ENCODE data around the gene PPDPF. TPM values are rescaled to one million over a fixed set of nuclear protein-coding genes. Genes with fewer than 3 reads are reported as not detected.

Gene PPDPF
- total RNA-seq, 1 experiment from 2014 or later = 51.0 TPM

GRCh38 chr20:63496596-63497120 lies 23.9 kb upstream of the PPDPF start:
- no peak overlapping the region for H3K4me3 ChIP-seq (ENCODE audit: low read length)
- no peak overlapping the region for H3K27ac ChIP-seq (ENCODE audit: low read length)
- no peaks in the 10 kb centered on the region for H3K27me3 ChIP-seq (ENCODE audit: low read length)
- no peaks in the 10 kb centered on the region for H3K9me2 ChIP-seq (replicated peaks; ENCODE audit: insufficient read depth, low read length)
- peaks cover 3% of the 10 kb centered on the region for H3K4me1 ChIP-seq (ENCODE audit: low read length)
- no peak overlapping the region for H3K4me2 ChIP-seq (ENCODE audit: low read depth, low read length, poor library complexity, severe bottlenecking)
- no peaks in the 10 kb centered on the region for H3K9me3 ChIP-seq (ENCODE audit: low read length)
- DNase-seq = no peak
- H3K36me3 ChIP-seq (ENCODE audit: insufficient read depth, low read length) = no peaks in the 10 kb centered on the region
- no peaks in the 10 kb centered on the region; the same call in 1 of the 2 replicates for H4K20me1 ChIP-seq (ENCODE audit: insufficient read depth, low read depth, low read length)
- H3K9ac ChIP-seq (ENCODE audit: low read length) = no peak overlapping the region
- no peak overlapping the region for H2AFZ ChIP-seq (ENCODE audit: low read length)
- no peaks in the 10 kb centered on the region for H3K79me2 ChIP-seq (ENCODE audit: low read length)

GRCh38 chr20:63497138-63497945 lies 23.2 kb upstream of the PPDPF start:
- H3K4me1 ChIP-seq (ENCODE audit: low read length) = peaks cover 10% of the 10 kb centered on the region
- H3K36me3 ChIP-seq (ENCODE audit: insufficient read depth, low read length) = no peaks in the 10 kb centered on the region
- H3K27me3 ChIP-seq (ENCODE audit: low read length) = no peaks in the 10 kb centered on the region
- no peak overlapping the region for H3K9ac ChIP-seq (ENCODE audit: low read length)
- no peak overlapping the region for H3K4me3 ChIP-seq (ENCODE audit: low read length)
- H2AFZ ChIP-seq (ENCODE audit: low read length) = no peak overlapping the region
- H3K79me2 ChIP-seq (ENCODE audit: low read length) = no peaks in the 10 kb centered on the region
- no peak overlapping the region for H3K27ac ChIP-seq (ENCODE audit: low read length)
- H3K4me2 ChIP-seq (ENCODE audit: low read depth, low read length, poor library complexity, severe bottlenecking) = no peak overlapping the region
- H4K20me1 ChIP-seq (ENCODE audit: insufficient read depth, low read depth, low read length) = no peaks in the 10 kb centered on the region; the same call in 1 of the 2 replicates
- no peaks in the 10 kb centered on the region for H3K9me2 ChIP-seq (replicated peaks; ENCODE audit: insufficient read depth, low read length)
- no peak for DNase-seq
- H3K9me3 ChIP-seq (ENCODE audit: low read length) = no peaks in the 10 kb centered on the region

- H3K9ac ChIP-seq (ENCODE audit: low read length) = no peak overlapping the region
- H2AFZ ChIP-seq (ENCODE audit: low read length) = no peak overlapping the region
- no peaks in the 10 kb centered on the region for H3K79me2 ChIP-seq (ENCODE audit: low read length)
- H3K4me3 ChIP-seq (ENCODE audit: low read length) = no peak overlapping the region
- no peaks in the 10 kb centered on the region; the same call in 1 of the 2 replicates for H4K20me1 ChIP-seq (ENCODE audit: insufficient read depth, low read depth, low read length)
- H3K27ac ChIP-seq (ENCODE audit: low read length) = no peak overlapping the region
- H3K36me3 ChIP-seq (ENCODE audit: insufficient read depth, low read length) = no peaks in the 10 kb centered on the region
- DNase-seq = no peak
- no peak overlapping the region for H3K4me2 ChIP-seq (ENCODE audit: low read depth, low read length, poor library complexity, severe bottlenecking)
- peaks cover 12% of the 10 kb centered on the region for H3K4me1 ChIP-seq (ENCODE audit: low read length)
- H3K9me2 ChIP-seq (replicated peaks; ENCODE audit: insufficient read depth, low read length) = no peaks in the 10 kb centered on the region
- H3K9me3 ChIP-seq (ENCODE audit: low read length) = no peaks in the 10 kb centered on the region
- no peaks in the 10 kb centered on the region for H3K27me3 ChIP-seq (ENCODE audit: low read length)
Observed at GRCh38 chr20:63497946-63498935, 22.3 kb upstream of the PPDPF start.

- Histone ChIP-seq H3K36me3 (ENCODE audit: insufficient read depth, low read length) (no peaks in the 10 kb centered on the region), H4K20me1 (ENCODE audit: insufficient read depth, low read depth, low read length) (no peaks in the 10 kb centered on the region; the same call in 1 of the 2 replicates), H3K27ac (ENCODE audit: low read length) (no peak within 1 kb of the TSS), H3K27me3 (ENCODE audit: low read length) (no peaks in the 10 kb centered on the region), H3K79me2 (ENCODE audit: low read length) (no peaks in the 10 kb centered on the region), H3K9ac (ENCODE audit: low read length) (no peak within 1 kb of the TSS), H2AFZ (ENCODE audit: low read length) (no peak within 1 kb of the TSS), H3K4me1 (ENCODE audit: low read length) (peaks cover 12% of the 10 kb centered on the region), H3K4me2 (ENCODE audit: low read depth, low read length, poor library complexity, severe bottlenecking) (no peak within 1 kb of the TSS), H3K9me3 (ENCODE audit: low read length) (no peaks in the 10 kb centered on the region), H3K4me3 (ENCODE audit: low read length) (no peak within 1 kb of the TSS), H3K9me2 (replicated peaks; ENCODE audit: insufficient read depth, low read length) (no peaks in the 10 kb centered on the region)
- no peak for DNase-seq
Observed at GRCh38 chr20:63498960-63499337, 21.6 kb upstream of the PPDPF start, which contains the start of gene EEF1A2. Gene EEF1A2, minus strand, starts transcription at chr20:63499083. Its CDS starts 1,320 bp downstream, at chr20:63497763.

- H3K79me2 ChIP-seq (ENCODE audit: low read length) = no peaks in the 10 kb centered on the region
- no peak overlapping the region for H3K27ac ChIP-seq (ENCODE audit: low read length)
- no peaks in the 10 kb centered on the region for H3K9me3 ChIP-seq (ENCODE audit: low read length)
- no peak overlapping the region for H3K4me2 ChIP-seq (ENCODE audit: low read depth, low read length, poor library complexity, severe bottlenecking)
- H3K9me2 ChIP-seq (replicated peaks; ENCODE audit: insufficient read depth, low read length) = no peaks in the 10 kb centered on the region
- H4K20me1 ChIP-seq (ENCODE audit: insufficient read depth, low read depth, low read length) = no peaks in the 10 kb centered on the region; the same call in 1 of the 2 replicates
- H3K36me3 ChIP-seq (ENCODE audit: insufficient read depth, low read length) = no peaks in the 10 kb centered on the region
- no peaks in the 10 kb centered on the region for H3K27me3 ChIP-seq (ENCODE audit: low read length)
- DNase-seq = no peak
- H3K9ac ChIP-seq (ENCODE audit: low read length) = no peak overlapping the region
- H3K4me1 ChIP-seq (ENCODE audit: low read length) = peaks cover 12% of the 10 kb centered on the region
- H2AFZ ChIP-seq (ENCODE audit: low read length) = no peak overlapping the region
- no peak overlapping the region for H3K4me3 ChIP-seq (ENCODE audit: low read length)
Observed at GRCh38 chr20:63499338-63499969, 21.1 kb upstream of the PPDPF start.

GRCh38 chr20:63500151-63500901 lies 20.2 kb upstream of the PPDPF start:
- Histone ChIP-seq H3K27me3 (ENCODE audit: low read length) (no peaks in the 10 kb centered on the region), H3K27ac (ENCODE audit: low read length) (no peak overlapping the region), H3K79me2 (ENCODE audit: low read length) (no peaks in the 10 kb centered on the region), H3K4me3 (ENCODE audit: low read length) (no peak overlapping the region), H2AFZ (ENCODE audit: low read length) (no peak overlapping the region), H3K36me3 (ENCODE audit: insufficient read depth, low read length) (no peaks in the 10 kb centered on the region), H3K4me2 (ENCODE audit: low read depth, low read length, poor library complexity, severe bottlenecking) (no peak overlapping the region), H3K9ac (ENCODE audit: low read length) (no peak overlapping the region), H3K9me2 (replicated peaks; ENCODE audit: insufficient read depth, low read length) (no peaks in the 10 kb centered on the region), H3K4me1 (ENCODE audit: low read length) (peaks cover 12% of the 10 kb centered on the region), H4K20me1 (ENCODE audit: insufficient read depth, low read depth, low read length) (no peaks in the 10 kb centered on the region; the same call in 1 of the 2 replicates), H3K9me3 (ENCODE audit: low read length) (no peaks in the 10 kb centered on the region)
- DNase-seq = no peak

- no peak overlapping the region for H3K27ac ChIP-seq (ENCODE audit: low read length)
- no peaks in the 10 kb centered on the region for H3K79me2 ChIP-seq (ENCODE audit: low read length)
- H3K36me3 ChIP-seq (ENCODE audit: insufficient read depth, low read length) = no peaks in the 10 kb centered on the region
- no peaks in the 10 kb centered on the region for H3K27me3 ChIP-seq (ENCODE audit: low read length)
- DNase-seq = no peak
- H2AFZ ChIP-seq (ENCODE audit: low read length) = no peak overlapping the region
- H3K9me3 ChIP-seq (ENCODE audit: low read length) = no peaks in the 10 kb centered on the region
- H3K4me1 ChIP-seq (ENCODE audit: low read length) = peaks cover 12% of the 10 kb centered on the region
- no peak overlapping the region for H3K4me3 ChIP-seq (ENCODE audit: low read length)
- H3K9me2 ChIP-seq (replicated peaks; ENCODE audit: insufficient read depth, low read length) = no peaks in the 10 kb centered on the region
- no peak overlapping the region for H3K9ac ChIP-seq (ENCODE audit: low read length)
- H3K4me2 ChIP-seq (ENCODE audit: low read depth, low read length, poor library complexity, severe bottlenecking) = peak overlapping the region; percentile 21
- no peaks in the 10 kb centered on the region; the same call in 1 of the 2 replicates for H4K20me1 ChIP-seq (ENCODE audit: insufficient read depth, low read depth, low read length)
Observed at GRCh38 chr20:63500902-63501817, 19.4 kb upstream of the PPDPF start.
